Upper lobe of left lung (tissue), 4 donors: ENCODE measurements around the gene CKMT1A.

Experiments used
- CTCF ChIP-seq, 6 experiments: fragments of 450-650 bp in 4 of 6; fragments of 200-600 bp in 2 of 6; sonication (generic) in 2 of 6; IDR thresholded peaks; one replicate each; pipeline ENCODE4 v1.5.1; 2016 to 2019; ENCODE audit warnings: antibody characterized with exemption in 6 of 6
- POLR2A ChIP-seq, 4 donors: fragments of 450-650 bp; IDR thresholded peaks; one replicate each; pipeline ENCODE4 v1.5.1; 2016 to 2017; ENCODE audit warnings: antibody characterized with exemption in 4 of 4, mild to moderate bottlenecking in 2 of 4
- POLR2AphosphoS5 ChIP-seq, 2 donors: sonication (generic); formaldehyde crosslinking; IDR thresholded peaks; one replicate each; pipeline ENCODE4 v1.5.1; 2017; ENCODE audit warnings: antibody characterized with exemption in 2 of 2

- TF ChIP-seq POLR2AphosphoS5 (IDR thresholded peaks at IDR 0.05) (peak; percentile 97 to 98), CTCF (IDR thresholded peaks at IDR 0.05) (peak in 4 of 6 experiments; percentile 31 to 76 (median 51)), POLR2A (IDR thresholded peaks at IDR 0.05) (peak; percentile 58 to 98 (median 98))
Measured at GRCh38 chr15:43746245-43746902, 52.7 kb downstream of the CKMT1A start, which contains the start of gene PDIA3.
